Activated CD4-positive, alpha-beta T cell treated with anti-CD3 and anti-CD28 coated beads, Interleukin-2, amount 50 U/mL, for 4 hours (primary cell): ENCODE data around the gene LGALS9B.
"Not testable (repeated sequence)": the region's sequence is repeated elsewhere in the genome, so short reads cannot be mapped to it uniquely, and the experiment has no call there.

Experiments
- DNase-seq, 2 experiments: peaks; one replicate each; pipeline ENCODE4 v3.0.0-alpha.2; 2020

The LGALS9B gene

GRCh38 chr17:20401306-20402022 is 65.9 kb downstream of the LGALS9B start:
- DNase-seq: not testable (repeated sequence)

GRCh38 chr17:20400559-20401305 is 66.6 kb downstream of the LGALS9B start:
- DNase-seq: not testable (repeated sequence)
